ENCODE results near the gene FOXF1. TPM values are rescaled to one million over a fixed set of nuclear protein-coding genes. Genes with fewer than 3 reads are reported as not detected.
A peak's percentile ranks its signal among the peaks of the same experiment; 100 is the strongest.

FOXF1 gene
- total and polyA plus RNA-seq, 2 of the 13 experiments (the other 11 are each of a cell fraction or from before 2014, with no cell fraction given): not detected

DNA sequence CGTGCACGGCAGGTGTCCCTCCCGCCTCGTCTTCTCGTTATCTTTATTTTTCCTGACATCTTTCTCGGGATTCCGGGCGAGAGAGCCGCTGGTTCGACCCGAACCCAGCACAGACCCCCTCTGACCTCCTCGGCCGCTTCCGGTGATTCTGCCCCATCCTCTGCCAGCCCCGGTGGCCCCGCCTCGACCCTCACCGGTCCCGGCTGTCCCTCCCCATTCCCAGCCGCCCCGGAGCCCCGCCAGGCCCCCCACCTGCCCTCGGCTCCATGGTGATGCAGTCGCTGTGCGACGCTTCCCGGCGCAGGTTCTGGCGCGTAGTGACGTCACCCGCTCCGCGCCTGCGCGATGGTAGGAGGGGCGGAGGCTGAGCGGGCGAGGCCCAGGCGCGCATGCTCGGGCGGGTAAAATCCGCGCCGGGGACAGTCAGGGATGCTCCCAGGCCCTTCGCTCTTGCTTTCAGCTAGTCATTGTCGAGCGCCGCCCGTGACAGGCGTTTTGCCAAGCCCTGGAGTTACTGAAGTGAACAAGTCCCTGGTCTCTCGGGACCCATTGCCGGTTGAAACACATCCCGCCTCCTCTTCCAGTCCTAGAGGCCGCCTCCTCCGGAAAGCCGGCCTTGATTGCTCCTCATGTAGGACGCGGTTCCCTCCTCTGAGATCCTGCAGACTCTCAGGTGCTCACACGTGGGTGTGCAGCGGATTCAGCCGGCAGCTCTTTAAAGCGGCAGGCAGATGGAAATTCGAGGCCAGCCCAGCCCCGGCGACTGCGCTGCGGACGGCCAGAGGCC, 44.8 kb downstream of the FOXF1 start, which contains the start of gene MTHFSD (continued):
- TF ChIP-seq, protein P1, sequence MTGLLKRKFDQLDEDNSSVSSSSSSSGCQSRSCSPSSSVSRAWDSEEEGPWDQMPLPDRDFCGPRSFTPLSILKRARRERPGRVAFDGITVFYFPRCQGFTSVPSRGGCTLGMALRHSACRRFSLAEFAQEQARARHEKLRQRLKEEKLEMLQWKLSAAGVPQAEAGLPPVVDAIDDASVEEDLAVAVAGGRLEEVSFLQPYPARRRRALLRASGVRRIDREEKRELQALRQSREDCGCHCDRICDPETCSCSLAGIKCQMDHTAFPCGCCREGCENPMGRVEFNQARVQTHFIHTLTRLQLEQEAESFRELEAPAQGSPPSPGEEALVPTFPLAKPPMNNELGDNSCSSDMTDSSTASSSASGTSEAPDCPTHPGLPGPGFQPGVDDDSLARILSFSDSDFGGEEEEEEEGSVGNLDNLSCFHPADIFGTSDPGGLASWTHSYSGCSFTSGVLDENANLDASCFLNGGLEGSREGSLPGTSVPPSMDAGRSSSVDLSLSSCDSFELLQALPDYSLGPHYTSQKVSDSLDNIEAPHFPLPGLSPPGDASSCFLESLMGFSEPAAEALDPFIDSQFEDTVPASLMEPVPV (CRISPR knock-in tag; IDR thresholded peaks at IDR 0.05): no peak
- TF ChIP-seq ADNP (CRISPR knock-in tag; IDR thresholded peaks at IDR 0.05) (peak; percentile 90), ZNF44 (CRISPR knock-in tag; IDR thresholded peaks at IDR 0.05) (peak; percentile 76; the same call in 1 of the 2 replicates), SALL1 (CRISPR knock-in tag; IDR thresholded peaks at IDR 0.05) (peak; percentile 49; the same call in 1 of the 2 replicates), ZSCAN31 (CRISPR knock-in tag; IDR thresholded peaks at IDR 0.05; ENCODE audit: low read depth) (peak; percentile 82), ZNF20 (CRISPR knock-in tag; IDR thresholded peaks at IDR 0.05) (0 out of 2 replicates have a peak, but pooled peaks have one; percentile 59), KMT2A (CRISPR knock-in tag; IDR thresholded peaks at IDR 0.05) (no peak), ZNF570 (CRISPR knock-in tag; IDR thresholded peaks at IDR 0.05; ENCODE audit: borderline replicate concordance) (no peak), ZNF747 (CRISPR knock-in tag; IDR thresholded peaks at IDR 0.05; ENCODE audit: borderline replicate concordance) (peak; percentile 74; the same call in 1 of the 2 replicates), ISL2 (CRISPR knock-in tag; IDR thresholded peaks at IDR 0.05) (peak; percentile 43), EED (CRISPR knock-in tag; IDR thresholded peaks at IDR 0.05) (peak; percentile 12; the same call in 1 of the 2 replicates), ZFP36L2 (CRISPR knock-in tag; IDR thresholded peaks at IDR 0.05) (no peak), SP2 (CRISPR knock-in tag; IDR thresholded peaks at IDR 0.05) (peak; percentile 62)
- TF ChIP-seq, protein P2, sequence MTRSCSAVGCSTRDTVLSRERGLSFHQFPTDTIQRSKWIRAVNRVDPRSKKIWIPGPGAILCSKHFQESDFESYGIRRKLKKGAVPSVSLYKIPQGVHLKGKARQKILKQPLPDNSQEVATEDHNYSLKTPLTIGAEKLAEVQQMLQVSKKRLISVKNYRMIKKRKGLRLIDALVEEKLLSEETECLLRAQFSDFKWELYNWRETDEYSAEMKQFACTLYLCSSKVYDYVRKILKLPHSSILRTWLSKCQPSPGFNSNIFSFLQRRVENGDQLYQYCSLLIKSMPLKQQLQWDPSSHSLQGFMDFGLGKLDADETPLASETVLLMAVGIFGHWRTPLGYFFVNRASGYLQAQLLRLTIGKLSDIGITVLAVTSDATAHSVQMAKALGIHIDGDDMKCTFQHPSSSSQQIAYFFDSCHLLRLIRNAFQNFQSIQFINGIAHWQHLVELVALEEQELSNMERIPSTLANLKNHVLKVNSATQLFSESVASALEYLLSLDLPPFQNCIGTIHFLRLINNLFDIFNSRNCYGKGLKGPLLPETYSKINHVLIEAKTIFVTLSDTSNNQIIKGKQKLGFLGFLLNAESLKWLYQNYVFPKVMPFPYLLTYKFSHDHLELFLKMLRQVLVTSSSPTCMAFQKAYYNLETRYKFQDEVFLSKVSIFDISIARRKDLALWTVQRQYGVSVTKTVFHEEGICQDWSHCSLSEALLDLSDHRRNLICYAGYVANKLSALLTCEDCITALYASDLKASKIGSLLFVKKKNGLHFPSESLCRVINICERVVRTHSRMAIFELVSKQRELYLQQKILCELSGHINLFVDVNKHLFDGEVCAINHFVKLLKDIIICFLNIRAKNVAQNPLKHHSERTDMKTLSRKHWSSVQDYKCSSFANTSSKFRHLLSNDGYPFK (CRISPR knock-in tag; IDR thresholded peaks at IDR 0.05; ENCODE audit: borderline replicate concordance): peak; percentile 87; the same call in 1 of the 2 replicates
- TF ChIP-seq, protein P3, sequence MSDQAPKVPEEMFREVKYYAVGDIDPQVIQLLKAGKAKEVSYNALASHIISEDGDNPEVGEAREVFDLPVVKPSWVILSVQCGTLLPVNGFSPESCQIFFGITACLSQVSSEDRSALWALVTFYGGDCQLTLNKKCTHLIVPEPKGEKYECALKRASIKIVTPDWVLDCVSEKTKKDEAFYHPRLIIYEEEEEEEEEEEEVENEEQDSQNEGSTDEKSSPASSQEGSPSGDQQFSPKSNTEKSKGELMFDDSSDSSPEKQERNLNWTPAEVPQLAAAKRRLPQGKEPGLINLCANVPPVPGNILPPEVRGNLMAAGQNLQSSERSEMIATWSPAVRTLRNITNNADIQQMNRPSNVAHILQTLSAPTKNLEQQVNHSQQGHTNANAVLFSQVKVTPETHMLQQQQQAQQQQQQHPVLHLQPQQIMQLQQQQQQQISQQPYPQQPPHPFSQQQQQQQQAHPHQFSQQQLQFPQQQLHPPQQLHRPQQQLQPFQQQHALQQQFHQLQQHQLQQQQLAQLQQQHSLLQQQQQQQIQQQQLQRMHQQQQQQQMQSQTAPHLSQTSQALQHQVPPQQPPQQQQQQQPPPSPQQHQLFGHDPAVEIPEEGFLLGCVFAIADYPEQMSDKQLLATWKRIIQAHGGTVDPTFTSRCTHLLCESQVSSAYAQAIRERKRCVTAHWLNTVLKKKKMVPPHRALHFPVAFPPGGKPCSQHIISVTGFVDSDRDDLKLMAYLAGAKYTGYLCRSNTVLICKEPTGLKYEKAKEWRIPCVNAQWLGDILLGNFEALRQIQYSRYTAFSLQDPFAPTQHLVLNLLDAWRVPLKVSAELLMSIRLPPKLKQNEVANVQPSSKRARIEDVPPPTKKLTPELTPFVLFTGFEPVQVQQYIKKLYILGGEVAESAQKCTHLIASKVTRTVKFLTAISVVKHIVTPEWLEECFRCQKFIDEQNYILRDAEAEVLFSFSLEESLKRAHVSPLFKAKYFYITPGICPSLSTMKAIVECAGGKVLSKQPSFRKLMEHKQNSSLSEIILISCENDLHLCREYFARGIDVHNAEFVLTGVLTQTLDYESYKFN (CRISPR knock-in tag; conservative IDR thresholded peaks at IDR 0.05): peak; percentile 50
- TF ChIP-seq, protein P4, sequence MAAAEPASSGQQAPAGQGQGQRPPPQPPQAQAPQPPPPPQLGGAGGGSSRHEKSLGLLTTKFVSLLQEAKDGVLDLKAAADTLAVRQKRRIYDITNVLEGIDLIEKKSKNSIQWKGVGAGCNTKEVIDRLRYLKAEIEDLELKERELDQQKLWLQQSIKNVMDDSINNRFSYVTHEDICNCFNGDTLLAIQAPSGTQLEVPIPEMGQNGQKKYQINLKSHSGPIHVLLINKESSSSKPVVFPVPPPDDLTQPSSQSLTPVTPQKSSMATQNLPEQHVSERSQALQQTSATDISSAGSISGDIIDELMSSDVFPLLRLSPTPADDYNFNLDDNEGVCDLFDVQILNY (CRISPR knock-in tag; conservative IDR thresholded peaks at IDR 0.05): peak; percentile 54; the same call in 1 of the 2 replicates
- TF ChIP-seq, protein P5, sequence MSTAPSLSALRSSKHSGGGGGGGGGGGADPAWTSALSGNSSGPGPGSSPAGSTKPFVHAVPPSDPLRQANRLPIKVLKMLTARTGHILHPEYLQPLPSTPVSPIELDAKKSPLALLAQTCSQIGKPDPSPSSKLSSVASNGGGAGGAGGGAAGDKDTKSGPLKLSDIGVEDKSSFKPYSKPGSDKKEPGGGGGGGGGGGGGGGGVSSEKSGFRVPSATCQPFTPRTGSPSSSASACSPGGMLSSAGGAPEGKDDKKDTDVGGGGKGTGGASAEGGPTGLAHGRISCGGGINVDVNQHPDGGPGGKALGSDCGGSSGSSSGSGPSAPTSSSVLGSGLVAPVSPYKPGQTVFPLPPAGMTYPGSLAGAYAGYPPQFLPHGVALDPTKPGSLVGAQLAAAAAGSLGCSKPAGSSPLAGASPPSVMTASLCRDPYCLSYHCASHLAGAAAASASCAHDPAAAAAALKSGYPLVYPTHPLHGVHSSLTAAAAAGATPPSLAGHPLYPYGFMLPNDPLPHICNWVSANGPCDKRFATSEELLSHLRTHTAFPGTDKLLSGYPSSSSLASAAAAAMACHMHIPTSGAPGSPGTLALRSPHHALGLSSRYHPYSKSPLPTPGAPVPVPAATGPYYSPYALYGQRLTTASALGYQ (CRISPR knock-in tag; IDR thresholded peaks at IDR 0.05): no peak

Measured in HepG2 (cell line).